HG03432 (cell line): Measurements from ENCODE around the gene TP73.
"Not testable (repeated sequence)": the region's sequence is repeated elsewhere in the genome, so short reads cannot be mapped to it uniquely, and the experiment has no call there.

Experiments
- ATAC-seq: cut with Tn5 transposase; IDR thresholded peaks from one replicate; pipeline ENCODE4 v1.9.1; 2021; ENCODE audit warnings: mild to moderate bottlenecking, moderate library complexity; ENCODE audit not compliant: unreplicated experiment

TP73 gene

GRCh38 chr1:3738943-3739342 is 86.6 kb downstream of the TP73 start:
- ATAC-seq: no peak

GRCh38 chr1:3740042-3740441 is 87.7 kb downstream of the TP73 start:
- no peak for ATAC-seq

- no peak for ATAC-seq
Measured at GRCh38 chr1:3740752-3741151, 88.4 kb downstream of the TP73 start.

- no peak for ATAC-seq
Measured at GRCh38 chr1:3741566-3742438, 89.5 kb downstream of the TP73 start.

- ATAC-seq: no peak
Measured at GRCh38 chr1:3742439-3743298, 90.4 kb downstream of the TP73 start.

- no peak for ATAC-seq
Measured at GRCh38 chr1:3743421-3743820, 91.1 kb downstream of the TP73 start.

- ATAC-seq: no peak
Measured at GRCh38 chr1:3743826-3744225, 91.5 kb downstream of the TP73 start.

- no peak for ATAC-seq
Measured at GRCh38 chr1:3744646-3745045, 92.3 kb downstream of the TP73 start.

- no peak for ATAC-seq
Measured at GRCh38 chr1:3745071-3745470, 92.8 kb downstream of the TP73 start.

- no peak for ATAC-seq
Measured at GRCh38 chr1:3745590-3746381, 93.5 kb downstream of the TP73 start.

GRCh38 chr1:3746389-3746829 is 94.1 kb downstream of the TP73 start:
- ATAC-seq: peak; percentile 18

- peak; percentile 90 for ATAC-seq
Measured at GRCh38 chr1:3746830-3747521, 94.7 kb downstream of the TP73 start.

GRCh38 chr1:3747522-3747848 is 95.2 kb downstream of the TP73 start:
- no peak for ATAC-seq

GRCh38 chr1:3747903-3748302 is 95.6 kb downstream of the TP73 start:
- no peak for ATAC-seq

GRCh38 chr1:3748316-3748900 is 96.1 kb downstream of the TP73 start:
- ATAC-seq: not testable (repeated sequence)

GRCh38 chr1:3749512-3749911 is 97.2 kb downstream of the TP73 start:
- no peak for ATAC-seq

GRCh38 chr1:3750741-3751140 is 98.4 kb downstream of the TP73 start:
- ATAC-seq: no peak

GRCh38 chr1:3752400-3752945 is 100.2 kb downstream of the TP73 start, which contains the start of gene CCDC27:
Gene CCDC27, plus strand, starts transcription at chr1:3752450. Its CDS starts 32 bp downstream, at chr1:3752482.
- ATAC-seq: no peak

GRCh38 chr1:3753656-3754454 is 101.5 kb downstream of the TP73 start:
- ATAC-seq: no peak
